ENCODE measurements around the gene AQP2. TPM values are rescaled to one million over a fixed set of nuclear protein-coding genes. Genes with fewer than 3 reads are reported as not detected.

The AQP2 gene
- total RNA-seq (not detected), polyA plus RNA-seq (not detected), total RNA-seq (not detected)

- Mint-ChIP-seq H3K27ac (peak within 1 kb of the TSS in 1 of 9 donors; percentile 58), H3K4me3 (no peak within 1 kb of the TSS), H3K4me1 (peaks cover 3 to 12% (median 7%) of the 10 kb centered on the region in 7 donors), H3K9me3 (no peaks in the 10 kb centered on the region), H3K36me3 (no peaks in the 10 kb centered on the region), H3K27me3 (peaks cover 18 to 32% (median 25%) of the 10 kb centered on the region in 5 donors)
- POLR2A ChIA-PET: no interaction called here
- CTCF ChIA-PET: interaction anchor here (1.1 kb wide), 1 partner anchor 83 kb away, joined by 4 read pairs; no protein-coding TSS in a partner anchor
- DNase-seq (no peak), ATAC-seq (no peak)
- H3K27me3 ChIP-seq (ENCODE audit: control insufficient read depth in 2 of 2, insufficient read depth in 2 of 2, low read length in 2 of 2): no peaks in the 10 kb centered on the region
- H3K4me1 ChIP-seq (ENCODE audit: control insufficient read depth in 2 of 2, insufficient read depth in 2 of 2, low read length in 2 of 2): no peaks in the 10 kb centered on the region
- intact Hi-C loops (cut with micrococcal nuclease): no loop called here
- H3K9me3 ChIP-seq (ENCODE audit: control insufficient read depth in 2 of 3, low read length in 3 of 3): no peaks in the 10 kb centered on the region
- no peaks in the 10 kb centered on the region for H3K36me3 ChIP-seq (ENCODE audit: control insufficient read depth in 2 of 3, insufficient read depth in 3 of 3, low read length in 3 of 3)
- no peak within 1 kb of the TSS for H3K27ac ChIP-seq (ENCODE audit: low read depth, low read length)
- H3K4me3 ChIP-seq (ENCODE audit: low read length): no peak within 1 kb of the TSS
Measured at GRCh38 chr12:49950273-49951251, at the start of gene AQP2. Gene AQP2 (plus strand): TSS chr12:49950737. CDS start chr12:49950831, 94 bp downstream.

- ATAC-seq (no peak), DNase-seq (no peak)
- Histone ChIP-seq H3K36me3 (ENCODE audit: control insufficient read depth in 2 of 3, insufficient read depth in 3 of 3, low read length in 3 of 3) (no peaks in the 10 kb centered on the region), H3K27me3 (ENCODE audit: control insufficient read depth in 2 of 2, insufficient read depth in 2 of 2, low read length in 2 of 2) (no peaks in the 10 kb centered on the region), H3K4me3 (ENCODE audit: low read length) (no peak overlapping the region), H3K4me1 (ENCODE audit: control insufficient read depth in 2 of 2, insufficient read depth in 2 of 2, low read length in 2 of 2) (no peaks in the 10 kb centered on the region), H3K27ac (ENCODE audit: low read depth, low read length) (no peak overlapping the region), H3K9me3 (ENCODE audit: control insufficient read depth in 2 of 3, low read length in 3 of 3) (no peaks in the 10 kb centered on the region)
- Mint-ChIP-seq H3K36me3 (no peaks in the 10 kb centered on the region), H3K27me3 (peaks cover 0 to 27% (median 5%) of the 10 kb centered on the region in 5 donors), H3K27ac (no peak overlapping the region), H3K4me1 (peaks cover 0 to 13% (median 8%) of the 10 kb centered on the region in 7 donors), H3K4me3 (no peak overlapping the region), H3K9me3 (no peaks in the 10 kb centered on the region)
- intact Hi-C loops (cut with micrococcal nuclease): no loop called here
- ChIA-PET CTCF (no interaction called here), POLR2A (no interaction called here)
Measured at GRCh38 chr12:49901026-49901425, 49.5 kb upstream of the AQP2 start.

- intact Hi-C loops (cut with micrococcal nuclease): no loop called here
- Histone ChIP-seq H3K4me3 (ENCODE audit: low read length) (no peak overlapping the region), H3K36me3 (ENCODE audit: control insufficient read depth in 2 of 3, insufficient read depth in 3 of 3, low read length in 3 of 3) (no peaks in the 10 kb centered on the region), H3K27ac (ENCODE audit: low read depth, low read length) (no peak overlapping the region), H3K9me3 (ENCODE audit: control insufficient read depth in 2 of 3, low read length in 3 of 3) (no peaks in the 10 kb centered on the region), H3K4me1 (ENCODE audit: control insufficient read depth in 2 of 2, insufficient read depth in 2 of 2, low read length in 2 of 2) (no peaks in the 10 kb centered on the region), H3K27me3 (ENCODE audit: control insufficient read depth in 2 of 2, insufficient read depth in 2 of 2, low read length in 2 of 2) (no peaks in the 10 kb centered on the region)
- no peaks in the 10 kb centered on the region for H3K36me3 Mint-ChIP-seq
- peaks cover 0 to 30% (median 5%) of the 10 kb centered on the region in 5 donors for H3K27me3 Mint-ChIP-seq
- H3K4me3 Mint-ChIP-seq: peak overlapping the region in 3 of 10 donors; percentile 9
- ATAC-seq: no peak
- H3K27ac Mint-ChIP-seq: no peak overlapping the region
- no peaks in the 10 kb centered on the region for H3K9me3 Mint-ChIP-seq
- H3K4me1 Mint-ChIP-seq: peaks cover 0 to 13% (median 8%) of the 10 kb centered on the region in 7 donors
- ChIA-PET POLR2A (no interaction called here), CTCF (no interaction called here)
- no peak for DNase-seq
Measured at GRCh38 chr12:49901986-49902385, 48.6 kb upstream of the AQP2 start.

GRCh38 chr12:49902399-49903350 is 47.9 kb upstream of the AQP2 start:
- H3K4me1 ChIP-seq (ENCODE audit: control insufficient read depth in 2 of 2, insufficient read depth in 2 of 2, low read length in 2 of 2): no peaks in the 10 kb centered on the region
- no peak overlapping the region for H3K27ac Mint-ChIP-seq
- ATAC-seq (no peak), DNase-seq (no peak)
- intact Hi-C loops (cut with micrococcal nuclease): no loop called here
- H3K9me3 Mint-ChIP-seq: no peaks in the 10 kb centered on the region
- H3K27ac ChIP-seq (ENCODE audit: low read depth, low read length): no peak overlapping the region
- H3K27me3 ChIP-seq (ENCODE audit: control insufficient read depth in 2 of 2, insufficient read depth in 2 of 2, low read length in 2 of 2): no peaks in the 10 kb centered on the region
- peaks cover 0 to 13% (median 8%) of the 10 kb centered on the region in 7 donors for H3K4me1 Mint-ChIP-seq
- H3K4me3 Mint-ChIP-seq: peak overlapping the region in 9 of 10 donors; percentile 9 to 88 (median 72)
- H3K4me3 ChIP-seq (ENCODE audit: low read length): no peak overlapping the region
- ChIA-PET CTCF (no interaction called here), POLR2A (no interaction called here)
- peaks cover 0 to 32% (median 5%) of the 10 kb centered on the region in 5 donors for H3K27me3 Mint-ChIP-seq
- no peaks in the 10 kb centered on the region for H3K36me3 ChIP-seq (ENCODE audit: control insufficient read depth in 2 of 3, insufficient read depth in 3 of 3, low read length in 3 of 3)
- no peaks in the 10 kb centered on the region for H3K9me3 ChIP-seq (ENCODE audit: control insufficient read depth in 2 of 3, low read length in 3 of 3)
- H3K36me3 Mint-ChIP-seq: no peaks in the 10 kb centered on the region

GRCh38 chr12:49903351-49903699 is 47.2 kb upstream of the AQP2 start:
- Mint-ChIP-seq H3K27ac (no peak overlapping the region), H3K4me1 (peaks cover 0 to 13% (median 8%) of the 10 kb centered on the region in 7 donors), H3K4me3 (peak overlapping the region; percentile 31 to 88 (median 68)), H3K9me3 (no peaks in the 10 kb centered on the region), H3K36me3 (no peaks in the 10 kb centered on the region), H3K27me3 (peaks cover 0 to 32% (median 5%) of the 10 kb centered on the region in 5 donors)
- Histone ChIP-seq H3K27ac (ENCODE audit: low read depth, low read length) (no peak overlapping the region), H3K27me3 (ENCODE audit: control insufficient read depth in 2 of 2, insufficient read depth in 2 of 2, low read length in 2 of 2) (no peaks in the 10 kb centered on the region), H3K36me3 (ENCODE audit: control insufficient read depth in 2 of 3, insufficient read depth in 3 of 3, low read length in 3 of 3) (no peaks in the 10 kb centered on the region), H3K9me3 (ENCODE audit: control insufficient read depth in 2 of 3, low read length in 3 of 3) (no peaks in the 10 kb centered on the region), H3K4me1 (ENCODE audit: control insufficient read depth in 2 of 2, insufficient read depth in 2 of 2, low read length in 2 of 2) (no peaks in the 10 kb centered on the region), H3K4me3 (ENCODE audit: low read length) (peak overlapping the region; percentile 20)
- peak in 1 of 9 donors; percentile 3 for DNase-seq
- no peak for ATAC-seq
- intact Hi-C loops (cut with micrococcal nuclease): no loop called here
- ChIA-PET POLR2A (no interaction called here), CTCF (no interaction called here)

- peak within 1 kb of the TSS; percentile 20 for H3K4me3 ChIP-seq (ENCODE audit: low read length)
- Mint-ChIP-seq H3K9me3 (no peaks in the 10 kb centered on the region), H3K4me3 (peak within 1 kb of the TSS; percentile 79 to 88 (median 83)), H3K4me1 (peaks cover 0 to 13% (median 8%) of the 10 kb centered on the region in 7 donors), H3K27ac (peak within 1 kb of the TSS in 5 of 9 donors; percentile 38 to 86 (median 57)), H3K27me3 (peaks cover 0 to 32% (median 5%) of the 10 kb centered on the region in 5 donors), H3K36me3 (no peaks in the 10 kb centered on the region)
- no peak within 1 kb of the TSS for H3K27ac ChIP-seq (ENCODE audit: low read depth, low read length)
- DNase-seq (peak in 8 of 9 donors; percentile 25 to 56 (median 30)), ATAC-seq (peak; percentile 77)
- no peaks in the 10 kb centered on the region for H3K36me3 ChIP-seq (ENCODE audit: control insufficient read depth in 2 of 3, insufficient read depth in 3 of 3, low read length in 3 of 3)
- intact Hi-C loops (cut with micrococcal nuclease): no loop called here
- no peaks in the 10 kb centered on the region for H3K27me3 ChIP-seq (ENCODE audit: control insufficient read depth in 2 of 2, insufficient read depth in 2 of 2, low read length in 2 of 2)
- POLR2A ChIA-PET: interaction anchor here (0.5 kb wide), 1 partner anchor 1191 kb away, joined by 6 read pairs; no protein-coding TSS in a partner anchor
- no peaks in the 10 kb centered on the region for H3K9me3 ChIP-seq (ENCODE audit: control insufficient read depth in 2 of 3, low read length in 3 of 3)
- no peaks in the 10 kb centered on the region for H3K4me1 ChIP-seq (ENCODE audit: control insufficient read depth in 2 of 2, insufficient read depth in 2 of 2, low read length in 2 of 2)
- CTCF ChIA-PET: interaction anchor here (0.8 to 1.3 kb wide), 3 partner anchors 34 to 64 kb away, joined by 3 read pairs; no protein-coding TSS in a partner anchor
Measured at GRCh38 chr12:49903700-49904423, 46.7 kb upstream of the AQP2 start, which contains the start of gene FAIM2. Gene FAIM2 (minus strand): TSS chr12:49903900. CDS start chr12:49903792, 108 bp downstream.

Data from naive thymus-derived CD4-positive, alpha-beta T cell (primary cell).